Measurements from ENCODE around the gene NTHL1. TPM values are rescaled to one million over a fixed set of nuclear protein-coding genes. Genes with fewer than 3 reads are reported as not detected.
A peak's percentile ranks its signal among the peaks of the same experiment; 100 is the strongest.

NTHL1 gene
- total RNA-seq, 1 donor from 2014 or later = 12.6 TPM

DNA sequence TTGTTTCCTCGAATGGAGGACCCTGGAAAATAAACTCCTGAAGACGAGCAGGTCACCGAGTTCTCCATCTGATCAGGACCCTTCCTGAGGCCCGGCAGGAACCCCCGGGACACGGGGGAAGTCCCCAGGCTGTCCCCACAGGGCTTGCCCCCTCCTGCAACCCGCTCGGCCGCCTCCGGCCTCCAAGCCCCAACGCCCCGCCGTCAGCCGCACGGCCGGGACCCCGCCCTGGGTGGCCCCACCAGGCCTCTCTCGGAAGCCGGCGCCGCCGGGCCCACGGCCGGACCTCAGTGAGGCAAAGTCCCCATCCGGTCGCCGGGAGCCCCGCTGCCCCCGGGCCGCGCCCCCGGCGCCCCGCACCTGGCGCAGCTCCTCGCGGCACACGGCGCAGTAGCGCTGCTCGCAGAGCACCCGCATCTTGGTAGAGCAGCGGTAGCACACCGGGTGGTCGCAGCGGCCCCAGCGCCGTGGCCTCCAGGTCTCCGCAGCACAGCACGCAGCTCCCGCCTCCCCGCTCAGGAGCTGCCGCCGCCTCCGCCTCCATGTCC lies 38.4 kb downstream of the NTHL1 start:
- TF ChIP-seq CTCF (IDR thresholded peaks at IDR 0.05) = no peak
- no peak for DNase-seq (ENCODE audit: low spot score)
- Mint-ChIP-seq H3K9me3 (ENCODE audit: low read depth) (no peaks in the 10 kb centered on the region), H3K27ac (ENCODE audit: unreplicated experiment) (peak overlapping the region; percentile 90), H3K36me3 (ENCODE audit: low read depth) (no peaks in the 10 kb centered on the region), H3K4me1 (ENCODE audit: low read depth) (peaks cover 43% of the 10 kb centered on the region), H3K27me3 (ENCODE audit: low read depth) (no peaks in the 10 kb centered on the region), H3K4me3 (ENCODE audit: unreplicated experiment) (peak overlapping the region; percentile 86)

GRCh38 chr16:2008631-2009163 lies 38.9 kb downstream of the NTHL1 start:
- Mint-ChIP-seq H3K4me1 (ENCODE audit: low read depth) (peaks cover 47% of the 10 kb centered on the region), H3K27me3 (ENCODE audit: low read depth) (no peaks in the 10 kb centered on the region), H3K27ac (ENCODE audit: unreplicated experiment) (peak overlapping the region; percentile 90), H3K4me3 (ENCODE audit: unreplicated experiment) (peak overlapping the region; percentile 86), H3K9me3 (ENCODE audit: low read depth) (no peaks in the 10 kb centered on the region), H3K36me3 (ENCODE audit: low read depth) (no peaks in the 10 kb centered on the region)
- TF ChIP-seq CTCF (IDR thresholded peaks at IDR 0.05) = no peak
- DNase-seq (ENCODE audit: low spot score) = no peak

DNA sequence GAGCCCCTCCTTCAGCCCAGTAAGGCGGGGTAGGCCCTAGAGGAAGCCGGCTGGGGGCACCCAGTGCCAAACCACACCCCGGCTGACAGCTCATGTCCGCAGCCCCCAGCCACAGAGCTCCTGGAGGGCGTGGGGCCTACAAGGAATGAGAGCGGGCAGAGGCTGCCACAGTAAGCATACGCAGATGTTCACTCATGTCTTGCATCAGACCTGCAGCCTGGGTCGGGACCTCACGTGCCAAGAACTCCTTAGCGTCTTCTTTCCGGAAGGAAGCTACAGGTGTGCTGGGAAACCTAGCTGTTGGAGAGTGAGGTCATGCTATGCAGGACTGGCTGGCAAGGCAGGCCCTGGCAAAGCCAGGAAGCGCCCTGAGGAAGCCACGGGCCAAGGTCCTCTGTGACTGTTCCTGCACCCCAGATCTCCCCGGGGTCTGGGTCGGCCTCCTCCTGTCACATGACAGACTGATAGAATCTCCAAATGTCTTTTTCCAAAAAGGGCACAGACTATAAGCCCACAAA lies 39.6 kb downstream of the NTHL1 start:
- TF ChIP-seq CTCF (IDR thresholded peaks at IDR 0.05) = no peak
- peaks cover 47% of the 10 kb centered on the region for H3K4me1 Mint-ChIP-seq (ENCODE audit: low read depth)
- H3K27me3 Mint-ChIP-seq (ENCODE audit: low read depth) = no peaks in the 10 kb centered on the region
- H3K4me3 Mint-ChIP-seq (ENCODE audit: unreplicated experiment) = peak overlapping the region; percentile 86
- H3K36me3 Mint-ChIP-seq (ENCODE audit: low read depth) = no peaks in the 10 kb centered on the region
- H3K9me3 Mint-ChIP-seq (ENCODE audit: low read depth) = no peaks in the 10 kb centered on the region
- DNase-seq (ENCODE audit: low spot score) = no peak
- H3K27ac Mint-ChIP-seq (ENCODE audit: unreplicated experiment) = peak overlapping the region; percentile 90

GRCh38 chr16:2007081-2007836 lies 40.4 kb downstream of the NTHL1 start:
- Mint-ChIP-seq H3K9me3 (ENCODE audit: low read depth) (no peaks in the 10 kb centered on the region), H3K4me1 (ENCODE audit: low read depth) (peaks cover 47% of the 10 kb centered on the region), H3K27ac (ENCODE audit: unreplicated experiment) (peak overlapping the region; percentile 32), H3K4me3 (ENCODE audit: unreplicated experiment) (peak overlapping the region; percentile 86), H3K36me3 (ENCODE audit: low read depth) (peaks cover 2% of the 10 kb centered on the region), H3K27me3 (ENCODE audit: low read depth) (no peaks in the 10 kb centered on the region)
- DNase-seq (ENCODE audit: low spot score) = no peak
- TF ChIP-seq CTCF (IDR thresholded peaks at IDR 0.05) = no peak

- Mint-ChIP-seq H3K4me3 (ENCODE audit: unreplicated experiment) (no peak overlapping the region), H3K9me3 (ENCODE audit: low read depth) (no peaks in the 10 kb centered on the region)
These were observed 41.3 kb downstream of the NTHL1 start for GRCh38 chr16:2006317-2006716.

More at GRCh38 chr16:2006317-2006716, 41.3 kb downstream of the NTHL1 start:
- peak overlapping the region; percentile 27 for H3K27ac Mint-ChIP-seq (ENCODE audit: unreplicated experiment)
- no peak for DNase-seq (ENCODE audit: low spot score)
- H3K4me1 Mint-ChIP-seq (ENCODE audit: low read depth) = peaks cover 47% of the 10 kb centered on the region
- TF ChIP-seq CTCF (IDR thresholded peaks at IDR 0.05) = no peak
- H3K36me3 Mint-ChIP-seq (ENCODE audit: low read depth) = peaks cover 4% of the 10 kb centered on the region
- no peaks in the 10 kb centered on the region for H3K27me3 Mint-ChIP-seq (ENCODE audit: low read depth)

All from chondrocyte (in vitro differentiated cells).